NCI-H82 (cell line): ENCODE data around the gene RCL1.
"Not testable (repeated sequence)": the region's sequence is repeated elsewhere in the genome, so short reads cannot be mapped to it uniquely, and the experiment has no call there.

Source experiments
- DNase-seq: peaks from one replicate; lab custom pipeline; 2025; lab: John Stamatoyannopoulos, UW

RCL1 gene, protein sequence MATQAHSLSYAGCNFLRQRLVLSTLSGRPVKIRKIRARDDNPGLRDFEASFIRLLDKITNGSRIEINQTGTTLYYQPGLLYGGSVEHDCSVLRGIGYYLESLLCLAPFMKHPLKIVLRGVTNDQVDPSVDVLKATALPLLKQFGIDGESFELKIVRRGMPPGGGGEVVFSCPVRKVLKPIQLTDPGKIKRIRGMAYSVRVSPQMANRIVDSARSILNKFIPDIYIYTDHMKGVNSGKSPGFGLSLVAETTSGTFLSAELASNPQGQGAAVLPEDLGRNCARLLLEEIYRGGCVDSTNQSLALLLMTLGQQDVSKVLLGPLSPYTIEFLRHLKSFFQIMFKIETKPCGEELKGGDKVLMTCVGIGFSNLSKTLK

GRCh38 chr9:4792572-4793458 lies at the start of gene RCL1:
Gene RCL1, plus strand, starts transcription at chr9:4792944. Its CDS starts 148 bp downstream, at chr9:4793092.
- peak; percentile 97 for DNase-seq

- no peak for DNase-seq
Observed at GRCh38 chr9:4743131-4743875, 49.4 kb upstream of the RCL1 start.

DNA sequence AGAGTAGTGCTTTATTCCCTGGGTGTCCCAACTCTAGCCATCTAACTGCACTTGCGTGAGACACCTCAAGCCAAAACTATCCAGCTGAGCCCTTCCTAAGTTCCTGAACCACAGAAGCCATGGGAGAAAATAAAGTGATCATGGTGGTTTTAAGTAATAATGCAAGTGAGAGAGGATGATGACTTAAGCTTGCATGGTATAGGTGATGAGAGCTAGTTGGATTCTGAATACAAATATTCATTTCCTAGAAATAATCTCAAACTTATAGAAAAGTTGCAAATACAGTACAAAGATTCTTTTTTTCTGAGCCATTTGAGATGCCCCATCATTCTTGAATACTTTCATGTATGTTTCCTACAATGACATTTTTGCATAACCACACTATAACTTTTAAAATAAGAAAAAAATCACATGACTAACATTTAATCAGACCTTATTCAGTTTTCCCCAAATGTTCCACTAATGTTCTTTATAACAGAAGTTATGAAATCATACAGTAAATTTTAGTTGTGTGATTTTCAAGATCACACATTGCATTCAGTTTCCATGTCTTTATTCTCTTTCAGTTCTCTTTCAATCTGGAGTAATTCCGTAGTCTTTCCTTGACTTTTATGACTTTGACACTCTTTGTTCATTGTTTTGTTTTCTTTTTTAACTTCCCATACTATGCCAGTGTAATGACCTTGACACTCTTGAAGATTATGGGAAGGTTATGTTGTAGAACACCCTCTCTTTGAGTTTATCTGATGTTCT lies 46.3 kb upstream of the RCL1 start:
- no peak for DNase-seq

GRCh38 chr9:4748612-4749011 lies 44.1 kb upstream of the RCL1 start:
- DNase-seq = no peak

DNA sequence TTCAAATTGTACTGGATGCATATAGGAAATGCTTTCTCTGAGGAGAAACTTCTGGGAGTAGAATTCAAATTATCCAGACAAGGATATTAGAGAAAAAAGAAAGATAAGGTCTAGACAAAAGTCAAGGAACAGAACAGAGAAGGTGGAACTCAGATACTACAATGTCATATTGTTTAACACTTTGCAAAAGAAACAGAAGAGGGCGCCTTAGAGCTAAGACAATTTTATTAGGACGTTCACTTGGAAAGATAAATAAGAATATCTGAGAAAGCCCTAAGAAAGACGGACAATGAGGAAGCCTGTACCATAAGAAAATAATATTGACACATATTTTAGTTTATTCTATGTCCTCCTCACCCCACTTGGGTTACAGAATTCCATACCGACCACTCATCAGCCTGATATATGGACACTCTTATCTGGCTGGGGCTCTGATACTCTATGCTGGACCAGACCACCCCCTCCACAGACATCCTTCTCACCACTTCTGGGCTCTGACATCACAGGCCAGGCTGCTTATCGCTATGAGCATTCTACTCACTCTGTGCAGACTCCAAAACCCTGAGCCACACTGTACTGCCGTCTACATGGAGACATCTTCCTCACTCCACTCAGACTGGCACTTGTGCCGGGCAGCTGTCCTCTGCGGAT lies 42.6 kb upstream of the RCL1 start:
- DNase-seq = peak; percentile 57

GRCh38 chr9:4754530-4754929 lies 38.2 kb upstream of the RCL1 start:
- not testable (repeated sequence) for DNase-seq

- no peak for DNase-seq
Observed at GRCh38 chr9:4755026-4755609, 37.6 kb upstream of the RCL1 start.

- DNase-seq = no peak
Observed at GRCh38 chr9:4756420-4756819, 36.3 kb upstream of the RCL1 start.

GRCh38 chr9:4760122-4760521 lies 32.6 kb upstream of the RCL1 start:
- DNase-seq = no peak

DNA sequence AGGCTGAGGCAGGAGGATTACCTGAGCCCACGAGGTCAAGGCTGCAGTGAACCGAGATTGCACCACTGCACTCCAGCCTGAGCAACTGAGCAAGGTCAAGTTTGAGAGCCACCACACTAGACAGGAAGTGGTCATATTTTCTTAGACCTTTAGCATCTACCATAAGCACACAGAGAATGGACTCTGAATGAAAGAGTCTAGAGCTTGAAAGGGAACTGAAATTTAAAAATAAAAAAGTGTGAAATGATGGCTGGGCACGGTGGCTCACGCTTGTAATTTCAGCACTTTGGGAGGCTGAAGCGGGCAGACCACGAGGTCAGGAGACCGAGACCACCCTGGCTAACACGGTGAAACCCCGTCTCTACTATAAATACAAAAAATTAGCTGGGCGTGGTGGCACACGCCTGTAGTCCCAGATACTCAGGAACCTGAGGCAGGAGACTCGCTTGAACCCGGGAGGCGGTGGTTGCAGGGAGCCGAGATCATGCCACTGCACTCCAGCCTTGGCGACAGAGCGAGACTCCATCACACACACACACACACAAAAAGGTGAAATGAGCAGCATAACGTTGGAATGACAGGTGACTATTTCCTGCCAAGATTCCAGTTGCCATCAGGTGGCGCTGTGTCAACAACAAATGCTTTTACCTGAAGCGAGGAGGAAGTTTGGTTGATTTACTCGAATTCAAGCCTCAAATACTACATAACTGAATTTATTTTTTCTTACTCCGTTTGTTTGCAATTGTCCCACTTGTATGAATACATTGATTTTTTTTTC lies 30.4 kb upstream of the RCL1 start:
- DNase-seq = peak; percentile 72

DNA sequence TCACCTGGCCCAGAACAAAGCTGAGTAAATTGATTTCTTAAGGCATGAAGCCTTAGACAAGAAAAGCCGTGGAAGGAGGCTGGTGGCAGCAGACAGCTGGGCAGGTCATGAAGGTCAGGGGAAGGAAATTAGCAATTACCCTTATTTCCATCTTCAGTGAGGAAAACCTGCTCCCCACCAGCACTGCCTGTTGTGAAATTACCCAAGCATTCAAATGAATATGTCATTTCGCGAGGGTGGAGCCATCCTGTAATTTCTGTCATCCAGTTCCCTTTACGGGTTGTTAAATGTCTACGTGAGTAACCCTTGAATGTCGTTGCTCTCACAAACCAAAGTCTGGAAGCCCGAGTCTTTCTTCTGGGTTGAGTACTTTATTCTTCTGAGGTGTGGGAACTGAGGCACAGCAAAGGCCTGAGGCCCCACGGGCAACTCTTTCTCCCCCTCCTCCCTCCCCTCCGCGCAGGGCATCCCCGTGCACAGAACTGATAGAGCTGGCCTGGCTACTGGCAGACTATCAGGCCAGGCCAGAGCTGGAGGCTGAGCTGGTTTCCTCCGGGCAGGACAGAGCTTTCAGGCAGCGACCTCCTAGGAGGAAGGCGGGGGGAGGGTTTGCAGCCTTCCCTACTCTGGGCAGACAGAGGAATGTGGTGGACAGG lies 29.7 kb upstream of the RCL1 start:
- DNase-seq = no peak

GRCh38 chr9:4764033-4764432 lies 28.7 kb upstream of the RCL1 start:
- DNase-seq = no peak

DNA sequence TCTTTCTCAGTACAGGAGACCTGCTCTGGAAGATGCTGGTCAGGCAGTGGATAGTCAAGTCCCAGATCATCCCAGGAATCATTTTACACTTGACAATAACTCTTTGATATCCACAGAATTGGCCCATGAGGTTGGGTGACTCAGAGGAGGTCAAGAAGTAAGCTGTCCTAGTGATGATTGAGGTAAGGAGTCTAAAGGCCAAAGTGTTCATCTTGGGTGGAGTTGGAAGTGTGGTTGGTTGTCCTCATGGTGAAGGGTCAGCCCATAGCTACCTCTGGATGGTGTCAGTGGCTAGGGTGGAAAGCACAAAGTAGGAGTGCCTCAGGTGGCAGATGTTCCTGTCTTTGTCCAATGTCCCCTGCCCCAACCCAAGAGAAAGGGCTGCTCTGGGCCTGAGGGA lies 24.1 kb upstream of the RCL1 start:
- no peak for DNase-seq

- no peak for DNase-seq
Observed at GRCh38 chr9:4769321-4770080, 23.2 kb upstream of the RCL1 start.

GRCh38 chr9:4771788-4772187 lies 21.0 kb upstream of the RCL1 start:
- DNase-seq = no peak

- no peak for DNase-seq
Observed at GRCh38 chr9:4774209-4774608, 18.5 kb upstream of the RCL1 start.

GRCh38 chr9:4774958-4775357 lies 17.8 kb upstream of the RCL1 start:
- DNase-seq = not testable (repeated sequence)

DNA sequence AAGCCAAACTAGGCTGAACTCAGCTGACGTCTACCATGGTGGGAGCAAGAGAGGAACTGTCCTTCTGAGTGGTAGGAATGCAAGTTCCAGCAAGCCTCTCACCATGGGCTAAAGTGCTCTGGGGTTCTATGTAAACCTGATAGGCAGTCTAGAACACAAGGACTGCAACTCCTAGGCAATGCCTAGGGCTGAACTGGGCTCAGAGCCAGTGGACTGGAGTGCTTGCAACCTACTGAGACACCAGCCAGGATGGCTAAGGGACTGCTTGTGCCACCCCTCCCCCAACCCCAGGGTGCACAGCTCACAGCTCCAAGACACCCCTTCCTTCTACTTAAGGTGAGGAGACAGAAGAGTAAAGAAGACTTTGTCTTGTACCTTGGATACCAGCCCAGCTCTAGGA lies 12.1 kb upstream of the RCL1 start:
- no peak for DNase-seq

DNA sequence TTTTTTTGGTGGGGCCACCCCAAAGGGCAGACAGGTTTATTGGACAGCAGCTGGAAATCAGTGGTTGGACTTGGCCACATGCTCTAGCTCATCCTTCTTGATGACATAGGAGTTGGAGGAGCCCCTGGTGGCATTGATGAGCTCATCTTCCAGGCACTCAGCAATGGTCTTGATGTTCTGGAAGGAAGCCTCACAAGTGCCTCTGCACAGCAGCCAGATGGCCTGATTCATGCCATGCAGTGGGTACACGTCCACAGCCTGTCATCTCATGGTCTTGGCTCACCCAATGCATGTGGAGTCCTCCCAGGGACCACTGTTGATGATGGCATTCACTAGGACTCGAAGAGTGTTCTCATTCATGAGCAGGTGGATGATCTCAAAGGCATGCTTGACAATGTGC lies 11.3 kb upstream of the RCL1 start:
- DNase-seq = no peak
